Neural cell (in vitro differentiated cells): ENCODE results near the gene IRS1.

Experiments used
- EP300 ChIP-seq: fragments of 450-650 bp; conservative IDR thresholded peaks from 2 replicates; pipeline ENCODE4 v1.6.1; 2014; ENCODE audit warnings: antibody characterized with exemption, mild to moderate bottlenecking, moderate library complexity; ENCODE audit not compliant: poor library complexity, severe bottlenecking
- EZH2 ChIP-seq: fragments of 200-600, 300-800 bp; shearing (Covaris generic), sonication (generic); IDR thresholded peaks from 2 replicates; pipeline ENCODE4 v1.6.1; 2014; ENCODE audit warnings: antibody characterized with exemption, low read length, borderline replicate concordance, mild to moderate bottlenecking; ENCODE audit not compliant: insufficient read depth, poor library complexity, severe bottlenecking
- MXI1 ChIP-seq: fragments of 450-650 bp; conservative IDR thresholded peaks from 2 replicates; pipeline ENCODE4 v1.6.1; 2014; ENCODE audit warnings: antibody characterized with exemption, mild to moderate bottlenecking; ENCODE audit not compliant: poor library complexity, severe bottlenecking
- POLR2AphosphoS5 ChIP-seq: IDR thresholded peaks from 2 replicates; pipeline ENCODE4 v1.6.1; 2012
- RAD21 ChIP-seq: fragments of 450-650 bp; conservative IDR thresholded peaks from 2 replicates; pipeline ENCODE4 v1.6.1; 2014; ENCODE audit warnings: antibody characterized with exemption, mild to moderate bottlenecking, moderate library complexity
- SMC3 ChIP-seq: fragments of 450-650 bp; conservative IDR thresholded peaks from 2 replicates; pipeline ENCODE4 v1.6.1; 2014; ENCODE audit warnings: antibody characterized with exemption, mild to moderate bottlenecking, moderate library complexity; ENCODE audit not compliant: poor library complexity
- TAF1 ChIP-seq: IDR thresholded peaks from 2 replicates; pipeline ENCODE4 v1.6.1; 2012; ENCODE audit warnings: low read depth
- TF ChIP-seq, protein P1 (sequence below): fragments of 450-650 bp; IDR thresholded peaks from 2 replicates; pipeline ENCODE4 v1.5.1; 2014; ENCODE audit warnings: antibody characterized with exemption, mild to moderate bottlenecking, moderate library complexity; ENCODE audit not compliant: poor library complexity, severe bottlenecking
- TF ChIP-seq, protein P2 (sequence below): IDR thresholded peaks from 2 replicates; pipeline ENCODE4 v1.6.1; 2012; ENCODE audit warnings: borderline replicate concordance

- TF ChIP-seq, protein P1, sequence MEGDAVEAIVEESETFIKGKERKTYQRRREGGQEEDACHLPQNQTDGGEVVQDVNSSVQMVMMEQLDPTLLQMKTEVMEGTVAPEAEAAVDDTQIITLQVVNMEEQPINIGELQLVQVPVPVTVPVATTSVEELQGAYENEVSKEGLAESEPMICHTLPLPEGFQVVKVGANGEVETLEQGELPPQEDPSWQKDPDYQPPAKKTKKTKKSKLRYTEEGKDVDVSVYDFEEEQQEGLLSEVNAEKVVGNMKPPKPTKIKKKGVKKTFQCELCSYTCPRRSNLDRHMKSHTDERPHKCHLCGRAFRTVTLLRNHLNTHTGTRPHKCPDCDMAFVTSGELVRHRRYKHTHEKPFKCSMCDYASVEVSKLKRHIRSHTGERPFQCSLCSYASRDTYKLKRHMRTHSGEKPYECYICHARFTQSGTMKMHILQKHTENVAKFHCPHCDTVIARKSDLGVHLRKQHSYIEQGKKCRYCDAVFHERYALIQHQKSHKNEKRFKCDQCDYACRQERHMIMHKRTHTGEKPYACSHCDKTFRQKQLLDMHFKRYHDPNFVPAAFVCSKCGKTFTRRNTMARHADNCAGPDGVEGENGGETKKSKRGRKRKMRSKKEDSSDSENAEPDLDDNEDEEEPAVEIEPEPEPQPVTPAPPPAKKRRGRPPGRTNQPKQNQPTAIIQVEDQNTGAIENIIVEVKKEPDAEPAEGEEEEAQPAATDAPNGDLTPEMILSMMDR, result no peak
- TF ChIP-seq, protein P2, sequence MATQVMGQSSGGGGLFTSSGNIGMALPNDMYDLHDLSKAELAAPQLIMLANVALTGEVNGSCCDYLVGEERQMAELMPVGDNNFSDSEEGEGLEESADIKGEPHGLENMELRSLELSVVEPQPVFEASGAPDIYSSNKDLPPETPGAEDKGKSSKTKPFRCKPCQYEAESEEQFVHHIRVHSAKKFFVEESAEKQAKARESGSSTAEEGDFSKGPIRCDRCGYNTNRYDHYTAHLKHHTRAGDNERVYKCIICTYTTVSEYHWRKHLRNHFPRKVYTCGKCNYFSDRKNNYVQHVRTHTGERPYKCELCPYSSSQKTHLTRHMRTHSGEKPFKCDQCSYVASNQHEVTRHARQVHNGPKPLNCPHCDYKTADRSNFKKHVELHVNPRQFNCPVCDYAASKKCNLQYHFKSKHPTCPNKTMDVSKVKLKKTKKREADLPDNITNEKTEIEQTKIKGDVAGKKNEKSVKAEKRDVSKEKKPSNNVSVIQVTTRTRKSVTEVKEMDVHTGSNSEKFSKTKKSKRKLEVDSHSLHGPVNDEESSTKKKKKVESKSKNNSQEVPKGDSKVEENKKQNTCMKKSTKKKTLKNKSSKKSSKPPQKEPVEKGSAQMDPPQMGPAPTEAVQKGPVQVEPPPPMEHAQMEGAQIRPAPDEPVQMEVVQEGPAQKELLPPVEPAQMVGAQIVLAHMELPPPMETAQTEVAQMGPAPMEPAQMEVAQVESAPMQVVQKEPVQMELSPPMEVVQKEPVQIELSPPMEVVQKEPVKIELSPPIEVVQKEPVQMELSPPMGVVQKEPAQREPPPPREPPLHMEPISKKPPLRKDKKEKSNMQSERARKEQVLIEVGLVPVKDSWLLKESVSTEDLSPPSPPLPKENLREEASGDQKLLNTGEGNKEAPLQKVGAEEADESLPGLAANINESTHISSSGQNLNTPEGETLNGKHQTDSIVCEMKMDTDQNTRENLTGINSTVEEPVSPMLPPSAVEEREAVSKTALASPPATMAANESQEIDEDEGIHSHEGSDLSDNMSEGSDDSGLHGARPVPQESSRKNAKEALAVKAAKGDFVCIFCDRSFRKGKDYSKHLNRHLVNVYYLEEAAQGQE, result no peak
- TF ChIP-seq SMC3, result no peak
- TF ChIP-seq TAF1, result no peak
- TF ChIP-seq POLR2AphosphoS5, result no peak
- no peak for TF ChIP-seq MXI1
- no peak for TF ChIP-seq EP300
- TF ChIP-seq EZH2, result no peak
- TF ChIP-seq RAD21, result no peak
These were observed 4.9 kb downstream of the IRS1 start for GRCh38 chr2:226794751-226795171.
